GM10266 (cell line): ENCODE data around the gene IGLL1.
"Not testable (repeated sequence)": the region's sequence is repeated elsewhere in the genome, so short reads cannot be mapped to it uniquely, and the experiment has no call there.

Experiments
- DNase-seq: peaks from one replicate; pipeline ENCODE4 v3.0.0; 2012; ENCODE audit errors: extremely low spot score
- TF ChIP-seq, protein P1 (sequence below): IDR thresholded peaks from 2 replicates; pipeline ENCODE4 v1.5.1; 2012; ENCODE audit warnings: mild to moderate bottlenecking, low read depth; ENCODE audit not compliant: control insufficient read depth, insufficient read depth; ENCODE audit errors: missing control alignments

Gene IGLL1

DNA sequence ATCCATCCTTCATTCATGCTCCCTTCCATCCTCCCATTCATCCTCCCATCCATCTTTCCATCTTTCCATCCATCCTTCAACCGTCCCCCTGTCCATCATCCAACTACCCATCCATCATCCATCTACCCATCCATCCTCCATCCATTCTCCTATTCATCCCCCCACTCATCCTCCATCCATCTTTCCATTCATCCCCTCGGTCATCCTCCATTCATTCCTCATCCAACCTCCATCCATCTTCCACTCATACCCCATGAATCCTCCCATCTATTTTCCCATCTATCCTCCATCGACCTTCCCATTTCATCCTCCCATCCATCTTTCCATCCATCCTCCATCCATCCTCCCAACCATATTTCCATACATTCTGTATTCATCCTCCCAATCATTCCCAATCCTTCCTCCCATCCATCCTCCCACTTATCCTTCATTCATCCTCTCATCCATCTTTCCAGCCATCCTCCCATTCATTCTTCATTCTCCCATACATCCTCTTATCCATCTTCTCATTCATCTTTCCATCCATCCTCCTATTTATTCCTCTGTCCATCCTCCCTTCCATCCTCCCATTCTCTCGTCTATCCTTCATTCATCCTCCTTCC, 29.9 kb downstream of the IGLL1 start:
- TF ChIP-seq, protein P1, sequence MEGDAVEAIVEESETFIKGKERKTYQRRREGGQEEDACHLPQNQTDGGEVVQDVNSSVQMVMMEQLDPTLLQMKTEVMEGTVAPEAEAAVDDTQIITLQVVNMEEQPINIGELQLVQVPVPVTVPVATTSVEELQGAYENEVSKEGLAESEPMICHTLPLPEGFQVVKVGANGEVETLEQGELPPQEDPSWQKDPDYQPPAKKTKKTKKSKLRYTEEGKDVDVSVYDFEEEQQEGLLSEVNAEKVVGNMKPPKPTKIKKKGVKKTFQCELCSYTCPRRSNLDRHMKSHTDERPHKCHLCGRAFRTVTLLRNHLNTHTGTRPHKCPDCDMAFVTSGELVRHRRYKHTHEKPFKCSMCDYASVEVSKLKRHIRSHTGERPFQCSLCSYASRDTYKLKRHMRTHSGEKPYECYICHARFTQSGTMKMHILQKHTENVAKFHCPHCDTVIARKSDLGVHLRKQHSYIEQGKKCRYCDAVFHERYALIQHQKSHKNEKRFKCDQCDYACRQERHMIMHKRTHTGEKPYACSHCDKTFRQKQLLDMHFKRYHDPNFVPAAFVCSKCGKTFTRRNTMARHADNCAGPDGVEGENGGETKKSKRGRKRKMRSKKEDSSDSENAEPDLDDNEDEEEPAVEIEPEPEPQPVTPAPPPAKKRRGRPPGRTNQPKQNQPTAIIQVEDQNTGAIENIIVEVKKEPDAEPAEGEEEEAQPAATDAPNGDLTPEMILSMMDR, result no peak
- DNase-seq, result no peak

DNA sequence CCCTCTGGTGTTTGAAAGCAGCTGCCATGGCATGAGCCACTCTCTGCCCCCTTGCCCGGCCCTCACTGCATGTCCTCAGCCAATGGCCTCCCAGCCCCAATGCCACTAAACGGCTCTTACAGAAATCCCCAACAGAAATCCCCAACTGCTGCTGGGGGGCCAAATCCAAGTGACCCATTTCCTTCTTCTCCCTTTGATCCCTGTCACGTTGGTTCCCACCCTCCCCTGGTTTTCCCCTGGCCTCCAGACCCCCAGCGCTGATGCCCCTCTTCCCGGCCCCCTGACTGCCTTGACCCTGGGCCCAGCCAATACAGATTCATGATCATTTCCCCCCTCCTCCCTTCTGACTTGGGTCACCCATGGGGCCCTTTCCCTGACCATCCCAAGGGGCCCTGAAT, 30.9 kb downstream of the IGLL1 start:
- no peak for DNase-seq
- TF ChIP-seq, protein P1, result no peak

DNA sequence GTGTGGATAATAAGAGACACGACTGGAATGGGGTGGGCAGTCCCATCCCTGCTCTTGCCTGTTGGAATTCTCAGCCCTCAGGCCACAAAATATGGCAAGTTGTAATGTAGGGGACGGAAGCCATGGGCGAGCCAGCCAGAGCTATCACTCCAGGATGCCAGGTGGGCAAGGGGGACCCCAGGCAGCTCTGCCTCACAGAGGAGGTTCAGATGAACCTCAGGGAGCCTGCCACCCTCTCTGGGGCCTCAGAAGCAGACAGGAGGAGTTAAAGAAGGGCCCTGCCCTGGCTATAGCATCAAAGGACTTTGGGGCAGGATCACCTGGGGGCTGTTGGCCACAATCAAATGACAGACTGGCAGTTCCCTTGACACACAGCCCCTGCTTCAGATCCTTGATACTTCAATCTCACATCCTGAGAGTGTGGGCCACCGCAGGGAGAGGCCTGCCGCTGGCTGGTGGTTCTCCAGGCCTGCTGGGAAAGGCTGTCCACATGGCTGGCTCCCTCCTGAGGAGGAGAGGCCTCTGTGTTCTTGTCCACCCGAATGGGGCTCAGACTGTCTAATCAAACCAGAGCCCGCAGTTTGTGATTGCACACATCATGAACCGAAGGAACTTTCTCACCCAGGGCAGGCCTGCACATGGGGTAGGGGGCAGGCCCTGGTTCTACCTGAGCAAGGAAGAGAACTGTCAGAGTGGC, 31.4 kb downstream of the IGLL1 start:
- TF ChIP-seq, protein P1, result no peak
- no peak for DNase-seq

DNA sequence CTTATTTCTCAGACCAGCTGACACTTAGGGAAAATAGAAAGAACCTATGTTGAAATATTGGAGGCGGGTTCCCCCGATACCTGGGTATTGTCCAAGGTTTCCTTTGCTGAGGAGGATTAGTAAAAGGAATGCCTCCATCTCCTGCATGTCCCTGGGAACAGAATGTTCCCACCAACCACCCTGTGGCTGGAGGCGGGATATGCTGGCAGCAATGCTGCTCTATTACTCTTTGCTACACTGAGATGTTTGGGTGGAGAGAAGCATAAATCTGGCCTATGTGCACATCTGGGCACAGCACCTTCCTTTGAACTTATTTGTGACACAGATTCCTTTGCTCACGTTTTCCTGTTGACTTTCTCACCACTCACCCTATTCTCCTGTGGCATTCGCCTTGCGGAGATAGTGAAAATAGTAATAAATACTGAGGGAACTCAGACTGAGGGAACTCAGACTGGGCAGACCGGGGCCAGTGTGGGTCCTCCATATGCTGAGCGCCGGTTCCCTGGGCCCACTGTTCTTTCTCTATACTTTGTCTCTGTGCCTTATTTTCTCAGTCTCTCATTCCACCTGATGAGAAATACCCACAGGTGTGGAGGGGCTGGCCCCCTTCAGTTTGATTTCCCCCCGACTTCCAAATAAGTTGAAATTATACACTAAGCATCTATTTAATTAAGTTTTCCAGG, 32.1 kb downstream of the IGLL1 start:
- no peak for DNase-seq
- TF ChIP-seq, protein P1, result no peak

DNA sequence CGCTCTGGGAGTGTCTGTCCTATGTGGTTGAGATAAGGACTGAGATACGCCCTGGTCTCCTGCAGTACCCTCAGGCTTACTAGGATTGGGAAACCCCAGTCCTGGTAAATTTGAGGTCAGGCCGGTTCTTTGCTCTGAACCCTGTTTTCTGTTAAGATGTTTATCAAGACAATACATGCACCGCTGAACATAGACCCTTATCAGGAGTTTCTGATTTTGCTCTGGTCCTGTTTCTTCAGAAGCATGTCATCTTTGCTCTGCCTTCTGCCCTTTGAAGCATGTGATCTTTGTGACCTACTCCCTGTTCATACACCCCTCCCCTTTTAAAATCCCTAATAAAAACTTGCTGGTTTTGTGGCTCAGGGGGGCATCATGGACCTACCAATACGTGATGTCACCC, 32.7 kb downstream of the IGLL1 start:
- not testable (repeated sequence) for DNase-seq

DNA sequence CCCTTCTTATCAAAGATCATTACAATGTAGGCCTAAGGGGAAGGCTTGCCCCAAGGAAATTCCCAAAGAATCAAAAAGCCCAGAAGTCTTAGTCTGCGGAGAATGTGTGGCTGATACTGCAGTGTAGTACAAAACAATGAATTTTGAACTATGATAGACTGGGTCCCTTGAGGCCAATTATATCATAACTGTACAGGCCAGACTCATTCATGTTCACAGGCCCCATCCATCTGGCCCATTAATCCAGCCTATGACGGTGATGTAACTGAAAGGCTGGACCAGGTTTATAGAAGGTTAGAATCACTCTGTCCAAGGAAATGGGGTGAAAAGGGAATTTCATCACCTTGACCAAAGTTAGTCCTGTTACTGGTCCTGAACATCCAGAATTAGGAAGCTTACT, 35.2 kb downstream of the IGLL1 start:
- TF ChIP-seq, protein P1, result no peak
- no peak for DNase-seq

DNA sequence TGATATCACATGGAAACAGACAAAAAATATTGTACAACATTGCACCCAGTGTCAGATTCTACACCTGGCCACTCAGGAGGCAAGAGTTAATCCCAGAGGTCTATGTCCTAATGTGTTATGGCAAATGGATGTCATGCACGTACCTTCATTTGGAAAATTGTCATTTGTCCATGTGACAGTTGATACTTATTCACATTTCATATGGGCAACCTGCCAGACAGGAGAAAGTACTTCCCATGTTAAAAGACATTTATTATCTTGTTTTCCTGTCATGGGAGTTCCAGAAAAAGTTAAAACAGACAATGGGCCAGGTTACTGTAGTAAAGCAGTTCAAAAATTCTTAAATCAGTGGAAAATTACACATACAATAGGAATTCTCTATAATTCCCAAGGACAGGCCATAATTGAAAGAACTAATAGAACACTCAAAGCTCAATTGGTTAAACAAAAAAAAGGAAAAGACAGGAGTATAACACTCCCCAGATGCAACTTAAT, 36.5 kb downstream of the IGLL1 start:
- not testable (repeated sequence) for DNase-seq

DNA sequence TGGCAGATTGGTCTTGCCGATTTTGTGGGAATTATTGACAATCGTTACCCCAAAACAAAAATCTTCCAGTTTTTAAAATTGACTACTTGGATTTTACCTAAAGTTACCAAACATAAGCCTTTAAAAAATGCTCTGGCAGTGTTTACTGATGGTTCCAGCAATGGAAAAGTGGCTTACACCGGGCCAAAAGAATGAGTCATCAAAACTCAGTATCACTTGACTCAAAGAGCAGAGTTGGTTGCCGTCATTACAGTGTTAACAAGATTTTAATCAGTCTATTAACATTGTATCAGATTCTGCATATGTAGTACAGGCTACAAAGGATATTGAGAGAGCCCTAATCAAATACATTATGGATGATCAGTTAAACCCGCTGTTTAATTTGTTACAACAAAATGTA, 37.2 kb downstream of the IGLL1 start:
- no peak for DNase-seq
- TF ChIP-seq, protein P1, result no peak

DNA sequence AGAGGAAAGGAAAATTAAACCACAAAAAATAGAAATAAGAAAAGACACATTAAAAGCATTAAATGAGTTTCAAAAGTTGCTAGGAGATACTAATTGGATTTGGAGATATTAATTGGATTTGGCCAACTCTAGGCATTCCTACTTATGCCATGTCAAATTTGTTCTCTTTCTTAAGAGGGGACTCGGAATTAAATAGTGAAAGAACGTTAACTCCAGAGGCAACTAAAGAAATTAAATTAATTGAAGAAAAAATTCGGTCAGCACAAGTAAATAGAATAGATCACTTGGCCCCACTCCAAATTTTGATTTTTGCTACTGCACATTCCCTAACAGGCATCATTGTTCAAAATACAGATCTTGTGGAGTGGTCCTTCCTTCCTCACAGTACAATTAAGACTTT, 37.7 kb downstream of the IGLL1 start:
- DNase-seq, result not testable (repeated sequence)
